Endodermal cell (in vitro differentiated cells): ENCODE results near the gene SYNPO2. TPM values are rescaled to one million over a fixed set of nuclear protein-coding genes. Genes with fewer than 3 reads are reported as not detected.

Experiments
- DNase-seq: peaks from one replicate; pipeline ENCODE4 v3.0.0-alpha.2; 2017
- H3K27ac ChIP-seq: 2 replicates; pipeline ENCODE4 v1.5.1; 2013; ENCODE audit warnings: mild to moderate bottlenecking, low read depth, low read length, moderate library complexity
- H3K27me3 ChIP-seq: 2 replicates; pipeline ENCODE4 v1.6.1; 2013; ENCODE audit warnings: mild to moderate bottlenecking, low read length, moderate library complexity; ENCODE audit not compliant: insufficient read depth, control insufficient read depth, poor library complexity, severe bottlenecking
- H3K36me3 ChIP-seq: 2 replicates; pipeline ENCODE4 v1.7.0; 2013; ENCODE audit warnings: mild to moderate bottlenecking, low read length, moderate library complexity; ENCODE audit not compliant: control insufficient read depth, insufficient read depth
- H3K4me1 ChIP-seq: one replicate; pipeline ENCODE4 v1.7.0; 2013; ENCODE audit warnings: low read length; ENCODE audit not compliant: control insufficient read depth, insufficient read depth
- H3K4me3 ChIP-seq: 2 replicates; pipeline ENCODE4 v1.5.1; 2013; ENCODE audit warnings: mild to moderate bottlenecking, low read length, moderate library complexity
- H3K9ac ChIP-seq: 2 replicates; pipeline ENCODE4 v1.6.1; 2013; ENCODE audit warnings: mild to moderate bottlenecking, low read length, moderate library complexity; ENCODE audit not compliant: poor library complexity, severe bottlenecking; ENCODE audit errors: extremely low read depth
- H3K9me3 ChIP-seq: 2 replicates; pipeline ENCODE4 v1.6.1; 2013; ENCODE audit warnings: mild to moderate bottlenecking, low read length, moderate library complexity; ENCODE audit not compliant: control insufficient read depth
- H3K27ac Mint-ChIP-seq: 2 replicates; pipeline ENCODE4 v1.8.0; 2020; ENCODE audit warnings: mixed read lengths
- H3K27me3 Mint-ChIP-seq: 2 replicates; pipeline ENCODE4 v1.8.0; 2021; ENCODE audit warnings: mild to moderate bottlenecking, mixed read lengths; ENCODE audit not compliant: insufficient read depth
- H3K36me3 Mint-ChIP-seq: 2 replicates; pipeline ENCODE4 v1.8.0; 2020; ENCODE audit warnings: low read depth, mixed read lengths
- H3K4me1 Mint-ChIP-seq: 2 replicates; pipeline ENCODE4 v1.8.0; 2020; ENCODE audit warnings: mixed read lengths
- H3K4me3 Mint-ChIP-seq: 2 replicates; pipeline ENCODE4 v1.8.0; 2020; ENCODE audit warnings: mild to moderate bottlenecking, moderate library complexity, mixed read lengths
- H3K9me3 Mint-ChIP-seq: 2 replicates; pipeline ENCODE4 v1.8.0; 2020; ENCODE audit warnings: mild to moderate bottlenecking, mixed read lengths
- WGBS, 2 experiments: methylation state at CpG; one replicate each; pipeline versions ENCODE4 v1.1.5 to v1.1.7; 2013; ENCODE audit warnings: missing lambda C conversion rate in 2 of 2, mixed read lengths in 1 of 2; ENCODE audit not compliant: insufficient coverage in 1 of 2, insufficient read length in 1 of 2; 5-methylcytosine and 5-hydroxymethylcytosine counted together
- total RNA-seq, 2 donors: library from RNA; stranded (reverse); fragmentation: NEBNext Ultra II Directional in 1 of 2; extraction: Animal tissue kit (Norgen Biotek cat#: 25700) in 1 of 2; gene quantifications; 2 replicates in 1 of 2; 3 replicates in 1 of 2; pipeline ENCODE4 v1.2.1, GENCODE V29; 2021
- TF ChIP-seq, protein P1 (sequence below): fragments of 200-600 bp; sonication (generic); conservative IDR thresholded peaks from 2 replicates; pipeline ENCODE4 v1.5.0; 2021; ENCODE audit warnings: antibody characterized with exemption, mild to moderate bottlenecking

SYNPO2 gene
- total RNA-seq, 2 donors from 2014 or later, result 0.09 to 0.37 TPM

DNA sequence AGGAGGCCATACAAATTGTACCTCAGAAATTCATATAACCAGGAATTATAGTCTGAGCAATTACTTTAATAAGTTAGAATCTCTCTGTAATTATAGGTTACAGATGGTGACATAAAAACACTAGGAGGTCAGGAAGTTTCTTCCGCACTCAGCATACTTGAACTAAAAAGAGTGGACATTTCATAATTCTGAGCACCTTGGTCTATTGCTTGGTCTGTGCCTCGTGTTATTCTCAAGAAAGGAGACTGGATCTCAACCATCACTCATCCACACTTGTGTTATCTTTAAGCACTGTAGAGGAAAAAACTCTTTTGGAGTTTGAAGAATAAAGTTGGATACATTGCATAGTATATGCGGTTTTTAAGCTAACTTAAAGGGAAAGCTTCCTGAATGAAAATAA, 91.1 kb downstream of the SYNPO2 start:
- no peaks in the 10 kb centered on the region for H3K36me3 ChIP-seq
- Mint-ChIP-seq H3K9me3 (no peaks in the 10 kb centered on the region), H3K4me1 (peaks cover 7% of the 10 kb centered on the region), H3K27ac (no peak overlapping the region), H3K36me3 (no peaks in the 10 kb centered on the region), H3K27me3 (no peaks in the 10 kb centered on the region), H3K4me3 (no peak overlapping the region)
- no peak overlapping the region for H3K27ac ChIP-seq
- no peak overlapping the region for H3K4me3 ChIP-seq
- no peak overlapping the region for H3K9ac ChIP-seq
- DNase-seq, result no peak
- no peaks in the 10 kb centered on the region for H3K4me1 ChIP-seq
- 93% methylated on average over 3 of the region's 3 CpGs; no CpG with 5 or more reads in 1 of the 2 experiments for WGBS, 2 experiments
- TF ChIP-seq, protein P1, sequence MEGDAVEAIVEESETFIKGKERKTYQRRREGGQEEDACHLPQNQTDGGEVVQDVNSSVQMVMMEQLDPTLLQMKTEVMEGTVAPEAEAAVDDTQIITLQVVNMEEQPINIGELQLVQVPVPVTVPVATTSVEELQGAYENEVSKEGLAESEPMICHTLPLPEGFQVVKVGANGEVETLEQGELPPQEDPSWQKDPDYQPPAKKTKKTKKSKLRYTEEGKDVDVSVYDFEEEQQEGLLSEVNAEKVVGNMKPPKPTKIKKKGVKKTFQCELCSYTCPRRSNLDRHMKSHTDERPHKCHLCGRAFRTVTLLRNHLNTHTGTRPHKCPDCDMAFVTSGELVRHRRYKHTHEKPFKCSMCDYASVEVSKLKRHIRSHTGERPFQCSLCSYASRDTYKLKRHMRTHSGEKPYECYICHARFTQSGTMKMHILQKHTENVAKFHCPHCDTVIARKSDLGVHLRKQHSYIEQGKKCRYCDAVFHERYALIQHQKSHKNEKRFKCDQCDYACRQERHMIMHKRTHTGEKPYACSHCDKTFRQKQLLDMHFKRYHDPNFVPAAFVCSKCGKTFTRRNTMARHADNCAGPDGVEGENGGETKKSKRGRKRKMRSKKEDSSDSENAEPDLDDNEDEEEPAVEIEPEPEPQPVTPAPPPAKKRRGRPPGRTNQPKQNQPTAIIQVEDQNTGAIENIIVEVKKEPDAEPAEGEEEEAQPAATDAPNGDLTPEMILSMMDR, result no peak
- H3K9me3 ChIP-seq, result no peaks in the 10 kb centered on the region
- no peaks in the 10 kb centered on the region for H3K27me3 ChIP-seq

DNA sequence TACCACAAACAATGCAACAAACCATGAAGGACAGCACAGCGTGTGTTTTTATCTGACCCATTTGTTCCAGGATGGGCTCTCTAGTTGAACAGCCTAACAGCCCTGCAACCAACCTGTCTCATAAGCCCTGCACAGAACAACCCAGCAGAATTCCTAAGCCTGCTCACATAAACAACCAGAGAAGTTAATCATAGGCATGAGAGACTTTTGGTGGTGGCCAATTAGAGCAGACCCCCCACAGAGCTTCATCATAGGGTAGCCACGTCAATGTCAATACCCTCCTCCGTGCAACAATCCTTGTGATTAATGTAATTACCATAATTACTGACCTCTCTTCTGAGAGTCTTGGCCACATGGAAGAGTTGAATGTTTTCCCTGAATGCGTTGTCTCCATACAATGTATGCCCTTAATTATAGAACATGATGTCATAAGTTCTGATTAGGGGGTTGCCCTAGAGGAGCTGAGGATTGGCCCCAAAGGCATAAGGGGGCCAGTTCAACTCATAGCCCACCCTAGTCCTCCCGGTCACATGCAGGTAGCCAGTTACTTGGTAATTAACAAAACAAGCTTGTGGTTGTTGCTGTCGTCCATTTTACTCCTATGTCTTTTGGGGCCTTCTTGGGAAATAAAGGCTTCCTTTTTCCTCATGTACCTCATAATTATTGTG, 92.7 kb downstream of the SYNPO2 start:
- Histone ChIP-seq H3K4me1 (no peaks in the 10 kb centered on the region), H3K9me3 (no peaks in the 10 kb centered on the region), H3K27ac (no peak overlapping the region), H3K4me3 (no peak overlapping the region), H3K9ac (no peak overlapping the region), H3K36me3 (no peaks in the 10 kb centered on the region), H3K27me3 (no peaks in the 10 kb centered on the region)
- 57 to 75% methylated on average over 1 to 6 of the region's 6 CpGs for WGBS, 2 experiments
- TF ChIP-seq, protein P1, result no peak
- Mint-ChIP-seq H3K27ac (no peak overlapping the region), H3K9me3 (no peaks in the 10 kb centered on the region), H3K4me1 (peaks cover 7% of the 10 kb centered on the region), H3K27me3 (no peaks in the 10 kb centered on the region), H3K36me3 (no peaks in the 10 kb centered on the region), H3K4me3 (no peak overlapping the region)
- DNase-seq, result peak; percentile 55

DNA sequence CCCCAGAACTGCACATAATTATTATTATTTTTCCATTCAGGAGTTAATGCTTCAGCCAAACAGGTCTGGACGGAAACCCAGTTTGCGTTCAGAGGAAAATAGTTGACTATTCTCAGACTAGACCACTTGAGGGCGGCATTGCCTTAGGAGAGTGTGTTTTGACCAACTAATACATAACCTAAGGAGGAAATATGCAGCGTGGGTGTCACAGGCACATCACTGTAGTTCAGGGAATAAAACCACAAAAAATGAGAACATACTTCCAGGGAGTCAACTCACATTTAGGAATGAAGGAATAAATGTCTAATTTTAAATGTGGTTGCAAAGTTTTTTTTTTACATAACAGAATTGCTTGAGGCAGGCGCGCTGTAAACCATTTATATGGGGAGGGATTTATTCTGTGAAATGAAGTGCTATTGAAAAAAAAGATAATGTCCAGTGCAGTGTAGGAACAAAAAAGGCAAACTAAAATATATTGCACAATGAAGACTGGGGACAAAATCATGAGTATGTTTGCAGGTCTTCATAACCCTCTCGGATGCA, 93.3 kb downstream of the SYNPO2 start:
- Histone ChIP-seq H3K9me3 (no peaks in the 10 kb centered on the region), H3K9ac (no peak overlapping the region), H3K27ac (no peak overlapping the region), H3K27me3 (no peaks in the 10 kb centered on the region), H3K4me1 (no peaks in the 10 kb centered on the region), H3K4me3 (no peak overlapping the region), H3K36me3 (no peaks in the 10 kb centered on the region)
- H3K27ac Mint-ChIP-seq, result no peak overlapping the region
- no peaks in the 10 kb centered on the region for H3K9me3 Mint-ChIP-seq
- H3K4me1 Mint-ChIP-seq, result peaks cover 7% of the 10 kb centered on the region
- no peaks in the 10 kb centered on the region for H3K36me3 Mint-ChIP-seq
- DNase-seq, result peak; percentile 81
- H3K4me3 Mint-ChIP-seq, result no peak overlapping the region
- WGBS, 2 experiments, result 24 to 43% methylated on average over 5 to 7 of the region's 7 CpGs
- H3K27me3 Mint-ChIP-seq, result no peaks in the 10 kb centered on the region
- TF ChIP-seq, protein P1, result peak; percentile 92
